ENCODE measurements around the gene CTH. TPM values are rescaled to one million over a fixed set of nuclear protein-coding genes. Genes with fewer than 3 reads are reported as not detected.

The CTH gene
- total and polyA plus RNA-seq, 2 donors (not counting 1 experiment from before 2014, with no cell fraction given) = 2.6 to 9.7 TPM

- Histone ChIP-seq H3K79me2 (ENCODE audit: control insufficient read depth, insufficient read depth, low read length) (no peaks in the 10 kb centered on the region), H2AFZ (ENCODE audit: low read length) (no peak overlapping the region), H3K36me3 (ENCODE audit: control insufficient read depth, insufficient read depth, low read length) (no peaks in the 10 kb centered on the region), H3K4me1 (ENCODE audit: control insufficient read depth, extremely low read depth, insufficient read depth, low read length) (no peaks in the 10 kb centered on the region), H4K20me1 (ENCODE audit: control insufficient read depth, extremely low read depth, insufficient read depth, low read length) (no peaks in the 10 kb centered on the region), H3K27ac (ENCODE audit: insufficient read depth, low read length) (no peak overlapping the region), H3K9me3 (ENCODE audit: control insufficient read depth, insufficient read depth, low read depth, low read length) (no peaks in the 10 kb centered on the region), H3K9ac (ENCODE audit: insufficient read depth, low read length) (no peak overlapping the region), H3K4me3 (replicated peaks in 1 of 4; ENCODE audit: control extremely low read depth in 1 of 4, insufficient read depth in 1 of 4, low read depth in 3 of 4, low read length in 4 of 4) (no peak overlapping the region), H3K27me3 (ENCODE audit: control insufficient read depth, insufficient read depth, low read length) (no peaks in the 10 kb centered on the region), H3K4me2 (ENCODE audit: extremely low read depth, insufficient read depth, low read length) (no peak overlapping the region)
- no peak for TF ChIP-seq EZH2 (IDR thresholded peaks at IDR 0.05; ENCODE audit: low read length, missing control alignments)
- DNase-seq (ENCODE audit: low read depth in 2 of 2) = no peak
These were observed 7.3 kb upstream of the CTH start for GRCh38 chr1:70403759-70404158.

GRCh38 chr1:70405780-70406416 lies 5.2 kb upstream of the CTH start:
- DNase-seq (ENCODE audit: low read depth in 2 of 2) = peak in 1 of 2 donors; percentile 58
- no peaks in the 10 kb centered on the region for H3K79me2 ChIP-seq (ENCODE audit: control insufficient read depth, insufficient read depth, low read length)

DNA sequence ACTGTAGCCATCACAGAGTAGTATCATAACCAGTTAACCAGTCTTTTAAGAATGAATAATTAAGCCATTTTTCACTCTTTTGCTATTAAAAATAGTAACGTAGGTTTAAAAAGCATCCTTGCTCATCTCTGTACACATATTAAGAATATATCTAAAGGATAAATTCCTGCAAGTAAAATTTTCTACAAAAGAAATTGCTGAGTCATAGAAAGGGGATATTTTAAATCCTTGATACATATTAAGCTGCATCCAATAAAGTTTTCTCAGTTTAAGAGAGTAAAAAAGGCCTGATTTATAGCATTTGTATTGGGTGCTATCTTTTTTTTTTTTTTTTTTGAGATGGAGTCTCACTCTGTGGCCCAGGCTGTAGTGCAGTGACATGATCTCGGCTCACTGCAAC lies 1.9 kb upstream of the CTH start:
- no peak overlapping the region for H3K27ac ChIP-seq (ENCODE audit: insufficient read depth, low read length)
- H3K79me2 ChIP-seq (ENCODE audit: control insufficient read depth, insufficient read depth, low read length) = no peaks in the 10 kb centered on the region
- no peak overlapping the region for H3K4me2 ChIP-seq (ENCODE audit: extremely low read depth, insufficient read depth, low read length)
- TF ChIP-seq EZH2 (IDR thresholded peaks at IDR 0.05; ENCODE audit: low read length, missing control alignments) (no peak), CTCF (conservative IDR thresholded peaks at IDR 0.05 in 1 of 2, IDR thresholded peaks at IDR 0.05 in 1 of 2; ENCODE audit: low read depth in 1 of 2, low read length in 2 of 2) (no peak)
- no peak for DNase-seq (ENCODE audit: low read depth in 2 of 2)
- no peaks in the 10 kb centered on the region for H4K20me1 ChIP-seq (ENCODE audit: control insufficient read depth, extremely low read depth, insufficient read depth, low read length)
- no peak overlapping the region for H3K9ac ChIP-seq (ENCODE audit: insufficient read depth, low read length)
- H2AFZ ChIP-seq (ENCODE audit: low read length) = no peak overlapping the region
- H3K4me3 ChIP-seq (replicated peaks in 1 of 4; ENCODE audit: control extremely low read depth in 1 of 4, insufficient read depth in 1 of 4, low read depth in 3 of 4, low read length in 4 of 4) = no peak overlapping the region
- no peaks in the 10 kb centered on the region for H3K27me3 ChIP-seq (ENCODE audit: control insufficient read depth, insufficient read depth, low read length)
- no peaks in the 10 kb centered on the region for H3K36me3 ChIP-seq (ENCODE audit: control insufficient read depth, insufficient read depth, low read length)
- no peaks in the 10 kb centered on the region for H3K9me3 ChIP-seq (ENCODE audit: control insufficient read depth, insufficient read depth, low read depth, low read length)
- peaks cover 3% of the 10 kb centered on the region for H3K4me1 ChIP-seq (ENCODE audit: control insufficient read depth, extremely low read depth, insufficient read depth, low read length)

More at GRCh38 chr1:70405780-70406416, 5.2 kb upstream of the CTH start:
- no peaks in the 10 kb centered on the region for H3K4me1 ChIP-seq (ENCODE audit: control insufficient read depth, extremely low read depth, insufficient read depth, low read length)
- no peaks in the 10 kb centered on the region for H3K9me3 ChIP-seq (ENCODE audit: control insufficient read depth, insufficient read depth, low read depth, low read length)
- H3K36me3 ChIP-seq (ENCODE audit: control insufficient read depth, insufficient read depth, low read length) = no peaks in the 10 kb centered on the region
- H4K20me1 ChIP-seq (ENCODE audit: control insufficient read depth, extremely low read depth, insufficient read depth, low read length) = no peaks in the 10 kb centered on the region
- H3K9ac ChIP-seq (ENCODE audit: insufficient read depth, low read length) = no peak overlapping the region
- H2AFZ ChIP-seq (ENCODE audit: low read length) = no peak overlapping the region
- no peak overlapping the region for H3K27ac ChIP-seq (ENCODE audit: insufficient read depth, low read length)
- no peaks in the 10 kb centered on the region for H3K27me3 ChIP-seq (ENCODE audit: control insufficient read depth, insufficient read depth, low read length)
- no peak overlapping the region for H3K4me2 ChIP-seq (ENCODE audit: extremely low read depth, insufficient read depth, low read length)
- no peak overlapping the region for H3K4me3 ChIP-seq (replicated peaks in 1 of 4; ENCODE audit: control extremely low read depth in 1 of 4, insufficient read depth in 1 of 4, low read depth in 3 of 4, low read length in 4 of 4)
- TF ChIP-seq EZH2 (IDR thresholded peaks at IDR 0.05; ENCODE audit: low read length, missing control alignments) = no peak
- no peak for TF ChIP-seq CTCF (conservative IDR thresholded peaks at IDR 0.05 in 1 of 2, IDR thresholded peaks at IDR 0.05 in 1 of 2; ENCODE audit: low read depth in 1 of 2, low read length in 2 of 2)

All from fibroblast of lung (primary cell).